H1 (cell line): ENCODE results near the gene C8B. TPM values are rescaled to one million over a fixed set of nuclear protein-coding genes. Genes with fewer than 3 reads are reported as not detected.

Experiments
- CTCF ChIA-PET: fragments of 300-600 bp; sonication (Branson Sonifier 250); formaldehyde crosslinking; loops from one replicate; lab custom pipeline; 2021; ENCODE audit not compliant: partially characterized antibody; lab: Charles Lee
- POLR2A ChIA-PET: fragments of 300-600 bp; sonication (Branson Sonifier 250); formaldehyde crosslinking; loops from one replicate; lab custom pipeline; 2021; ENCODE audit warnings: inconsistent platforms; ENCODE audit not compliant: partially characterized antibody; lab: Charles Lee
- DNase-seq, 2 experiments: peaks; one replicate each; pipeline versions ENCODE4 v3.0.0 to v3.0.0-alpha.2; 2010 to 2022; ENCODE audit warnings: low spot score in 2 of 2, low read depth in 1 of 2, mixed read lengths in 1 of 2
- FAIRE-seq: peaks from 2 replicates; lab custom pipeline; 2011; peaks lifted over from hg19 to GRCh38; lab: Jason Lieb, UNC
- H2AFZ ChIP-seq: 2 replicates; pipeline ENCODE4 v1.8.1; 2012; ENCODE audit warnings: low read length, inconsistent platforms
- H2AK5ac ChIP-seq: 2 replicates; pipeline ENCODE4 v1.6.1; 2013; ENCODE audit warnings: low read depth, low read length
- H2BK120ac ChIP-seq: replicated peaks from 2 replicates; pipeline ENCODE3; 2013; ENCODE audit warnings: low read depth, low read length, inconsistent platforms
- H2BK12ac ChIP-seq: 2 replicates; pipeline ENCODE4 v1.6.1; 2013; ENCODE audit warnings: low read depth, low read length
- H2BK15ac ChIP-seq: 2 replicates; pipeline ENCODE4 v1.6.1; 2013; ENCODE audit warnings: low read length
- H2BK20ac ChIP-seq: 2 replicates; pipeline ENCODE4 v1.6.1; 2013; ENCODE audit warnings: low read length
- H2BK5ac ChIP-seq: 2 replicates; pipeline ENCODE4 v1.6.1; 2013; ENCODE audit warnings: low read depth, low read length
- H3K14ac ChIP-seq: 2 replicates; pipeline ENCODE4 v1.6.1; 2013; ENCODE audit warnings: inconsistent platforms; ENCODE audit not compliant: insufficient read length
- H3K18ac ChIP-seq: 2 replicates; pipeline ENCODE4 v1.6.1; 2013; ENCODE audit warnings: low read length; ENCODE audit errors: extremely low read depth
- H3K23ac ChIP-seq: 2 replicates; pipeline ENCODE4 v1.6.1; 2013; ENCODE audit warnings: inconsistent platforms; ENCODE audit not compliant: insufficient read length
- H3K23me2 ChIP-seq: 2 replicates; pipeline ENCODE4 v1.6.1; 2013; ENCODE audit warnings: low read depth, low read length
- H3K27ac ChIP-seq: 2 replicates; pipeline ENCODE4 v1.6.1; 2011; ENCODE audit warnings: low read depth, low read length, inconsistent platforms
- H3K27me3 ChIP-seq, 4 experiments: replicated peaks in 1 of 4; 1 replicate in 1 of 4; 2 replicates in 3 of 4; pipeline versions ENCODE4 v1.6.1 to v1.8.1; 2011 to 2013; ENCODE audit warnings: low read length in 3 of 4, mild to moderate bottlenecking in 3 of 4, inconsistent platforms in 2 of 4, mixed read lengths in 2 of 4, moderate library complexity in 1 of 4; ENCODE audit not compliant: control insufficient read depth in 3 of 4, insufficient read depth in 3 of 4; ENCODE audit errors: extremely low read depth in 1 of 4
- H3K36me3 ChIP-seq, 4 experiments: 2 replicates each; pipeline versions ENCODE4 v1.6.1 to v1.8.1; 2011 to 2013; ENCODE audit warnings: mild to moderate bottlenecking in 4 of 4, low read length in 3 of 4, moderate library complexity in 2 of 4, control low read depth in 1 of 4, inconsistent platforms in 1 of 4; ENCODE audit not compliant: insufficient read depth in 4 of 4, control insufficient read depth in 2 of 4
- H3K4ac ChIP-seq: replicated peaks from 2 replicates; pipeline ENCODE3; 2013; ENCODE audit warnings: low read length, low read depth, mixed read lengths, inconsistent platforms; ENCODE audit not compliant: insufficient read length
- H3K4me1 ChIP-seq, 4 experiments: replicated peaks in 1 of 4; 1 replicate in 1 of 4; 2 replicates in 3 of 4; pipeline versions ENCODE4 v1.6.1 to v1.8.1; 2011 to 2013; ENCODE audit warnings: low read length in 3 of 4, inconsistent platforms in 2 of 4, mixed read lengths in 1 of 4; ENCODE audit not compliant: insufficient read depth in 4 of 4, control insufficient read depth in 3 of 4
- H3K4me2 ChIP-seq, 2 experiments: 2 replicates each; pipeline versions ENCODE4 v1.6.1 to v1.8.1; 2011 to 2013; ENCODE audit warnings: low read depth in 2 of 2, low read length in 2 of 2, control low read depth in 1 of 2, inconsistent platforms in 1 of 2, mild to moderate bottlenecking in 1 of 2; ENCODE audit not compliant: insufficient read depth in 1 of 2
- H3K4me3 ChIP-seq, 4 experiments: fragments of 200-600, 300-600 bp in 1 of 4; sonication (generic), shearing (Covaris generic), sonication (Bioruptor Twin) in 1 of 4; 2 replicates each; pipeline versions ENCODE4 v1.5.1 to v1.8.1; 2011 to 2016; ENCODE audit warnings: low read length in 4 of 4, low read depth in 3 of 4, control low read depth in 2 of 4, inconsistent platforms in 2 of 4, mild to moderate bottlenecking in 2 of 4, mixed read lengths in 1 of 4, moderate library complexity in 1 of 4; ENCODE audit not compliant: insufficient read depth in 2 of 4; ENCODE audit errors: extremely low read depth in 1 of 4
- H3K56ac ChIP-seq: replicated peaks from 2 replicates; pipeline ENCODE3; 2013; ENCODE audit warnings: low read depth, mild to moderate bottlenecking, mixed read lengths, low read length, inconsistent platforms; ENCODE audit not compliant: insufficient read length
- H3K79me1 ChIP-seq: 2 replicates; pipeline ENCODE4 v1.6.1; 2013; ENCODE audit warnings: low read depth, low read length, control low read depth
- H3K79me2 ChIP-seq, 2 experiments: 2 replicates each; pipeline versions ENCODE4 v1.6.1 to v1.8.1; 2012 to 2013; ENCODE audit warnings: low read length in 2 of 2, mild to moderate bottlenecking in 2 of 2, inconsistent platforms in 1 of 2; ENCODE audit not compliant: insufficient read depth in 2 of 2, control insufficient read depth in 1 of 2
- H3K9ac ChIP-seq, 4 experiments: replicated peaks in 1 of 4; 1 replicate in 1 of 4; 2 replicates in 3 of 4; pipeline versions ENCODE4 v1.6.1 to v1.8.1; 2011 to 2013; ENCODE audit warnings: low read depth in 3 of 4, low read length in 3 of 4, control low read depth in 2 of 4, mild to moderate bottlenecking in 2 of 4, moderate library complexity in 2 of 4, inconsistent platforms in 1 of 4; ENCODE audit errors: extremely low read depth in 1 of 4
- H3K9me3 ChIP-seq, 2 experiments: 2 replicates each; pipeline versions ENCODE4 v1.6.1 to v1.8.1; 2012 to 2013; ENCODE audit warnings: mild to moderate bottlenecking in 2 of 2, moderate library complexity in 2 of 2, control low read depth in 1 of 2, inconsistent platforms in 1 of 2, low read depth in 1 of 2, low read length in 1 of 2, mixed read lengths in 1 of 2; ENCODE audit not compliant: insufficient read depth in 2 of 2
- H4K20me1 ChIP-seq, 2 experiments: replicated peaks in 1 of 2; 2 replicates each; pipeline versions ENCODE3 to v1.8.1; 2011 to 2013; ENCODE audit warnings: inconsistent platforms in 2 of 2, low read length in 2 of 2, mild to moderate bottlenecking in 1 of 2; ENCODE audit not compliant: insufficient read depth in 2 of 2, control insufficient read depth in 1 of 2
- H4K5ac ChIP-seq: 2 replicates; pipeline ENCODE4 v1.6.1; 2013; ENCODE audit warnings: low read length, low read depth, mixed read lengths, inconsistent platforms; ENCODE audit not compliant: insufficient read length
- H4K8ac ChIP-seq: 2 replicates; pipeline ENCODE4 v1.8.0; 2013; ENCODE audit warnings: mild to moderate bottlenecking, moderate library complexity, low read length, inconsistent platforms; ENCODE audit not compliant: insufficient read depth; ENCODE audit errors: extremely low read depth
- H4K91ac ChIP-seq: replicated peaks from 2 replicates; pipeline ENCODE3; 2013; ENCODE audit warnings: low read length, mixed read lengths, inconsistent platforms; ENCODE audit not compliant: insufficient read length
- CHD1 ChIP-seq: IDR thresholded peaks from 2 replicates; pipeline ENCODE4 v1.6.1; 2012; ENCODE audit warnings: low read depth, low read length, improper control_type of control experiment
- RFX5 ChIP-seq: IDR thresholded peaks from 2 replicates; pipeline ENCODE4 v1.6.1; 2011; ENCODE audit warnings: low read depth, low read length, improper control_type of control experiment, borderline replicate concordance
- WGBS, 2 experiments: shearing (Covaris generic) in 1 of 2; methylation state at CpG; one replicate each; pipeline versions ENCODE4 v1.1.6 to v1.1.7; 2013 to 2015; ENCODE audit warnings: low lambda C conversion rate in 2 of 2, mixed read lengths in 2 of 2, inconsistent platforms in 1 of 2, low coverage in 1 of 2, missing lambda C conversion rate in 1 of 2; ENCODE audit not compliant: insufficient replicate concordance in 2 of 2, insufficient coverage in 1 of 2, insufficient read length in 1 of 2; ENCODE audit errors: extremely low coverage in 1 of 2, missing lambda C conversion rate in 1 of 2; 5-methylcytosine and 5-hydroxymethylcytosine counted together
- polyA plus RNA-seq, 7 experiments: library from polyadenylated mRNA; depleted of rRNA in 3 of 7; stranded (reverse) in 5 of 7; unstranded in 2 of 7; fragments of >200 nt in 5 of 7; fragments of 200-250 nt in 2 of 7; gene quantifications; 1 replicate in 5 of 7; 2 replicates in 1 of 7; 4 replicates in 1 of 7; pipeline versions ENCODE4 v1.2.1 to v1.2.3, GENCODE V29; 2011 to 2013; ENCODE audit warnings: missing spikeins in 2 of 7, mixed read lengths in 2 of 7
- total RNA-seq: library from RNA; stranded (reverse); fragmentation: NEBNext Ultra II Directional; extraction: Animal tissue kit (Norgen Biotek cat#: 25700); gene quantifications from 2 replicates; pipeline ENCODE4 v1.2.1, GENCODE V29; 2021

Gene C8B
- total and polyA plus RNA-seq, 2 of the 8 experiments (the other 6 are each of a cell fraction or from before 2014, with no cell fraction given), result not detected

DNA sequence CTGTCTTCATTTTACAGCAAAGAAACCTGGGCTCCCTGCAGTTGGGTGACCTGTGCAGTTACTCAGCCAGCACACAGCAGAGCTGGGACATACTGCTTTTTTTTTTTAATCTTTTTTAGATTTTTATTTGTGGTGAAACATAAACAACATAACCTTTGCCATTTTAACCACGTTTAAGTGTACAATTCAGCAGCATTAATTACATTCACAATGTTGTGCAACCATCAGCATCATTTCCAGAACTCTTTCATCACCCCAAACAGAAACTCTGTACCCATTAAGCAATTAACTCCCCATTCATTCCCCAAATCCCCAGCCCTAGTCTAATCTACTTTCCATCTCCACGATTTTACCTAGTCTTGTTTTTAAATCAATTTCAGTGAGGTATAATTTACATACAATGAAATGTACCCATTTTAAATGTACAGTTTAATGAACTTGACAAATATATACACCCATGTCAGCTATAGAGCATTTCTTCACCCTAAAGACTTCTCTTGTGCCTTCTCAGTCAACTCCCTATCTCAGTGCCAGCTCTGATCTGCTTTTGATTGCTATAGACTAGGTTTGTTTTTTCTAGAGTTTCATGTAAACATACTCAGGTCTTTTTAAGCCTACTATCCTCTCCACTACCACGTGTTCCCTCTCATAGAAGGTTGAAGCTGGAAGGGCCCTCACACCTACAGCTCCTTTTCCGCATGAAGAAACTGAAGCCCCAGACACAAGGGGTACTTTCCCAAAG is 37.8 kb upstream of the C8B start:
- Histone ChIP-seq H4K91ac (no peak overlapping the region), H2BK15ac (no peak overlapping the region), H3K18ac (no peak overlapping the region), H4K5ac (no peak overlapping the region), H2BK5ac (no peak overlapping the region), H2BK120ac (no peak overlapping the region), H3K4me1 (no peaks in the 10 kb centered on the region), H2BK12ac (no peak overlapping the region), H3K4me2 (no peak overlapping the region), H3K79me1 (no peaks in the 10 kb centered on the region), H3K79me2 (no peaks in the 10 kb centered on the region), H3K27me3 (no peaks in the 10 kb centered on the region), H3K56ac (no peak overlapping the region), H3K27ac (no peak overlapping the region), H4K8ac (no peak overlapping the region), H3K9me3 (no peaks in the 10 kb centered on the region), H3K36me3 (no peaks in the 10 kb centered on the region), H2BK20ac (no peak overlapping the region), H3K14ac (no peak overlapping the region), H2AFZ (no peak overlapping the region), H2AK5ac (no peak overlapping the region), H3K23me2 (no peaks in the 10 kb centered on the region), H3K4me3 (no peak overlapping the region), H3K9ac (no peak overlapping the region), H3K23ac (no peak overlapping the region), H4K20me1 (no peaks in the 10 kb centered on the region), H3K4ac (no peak overlapping the region)
- ChIA-PET POLR2A (no interaction called here), CTCF (interaction anchor here (0.6 to 2.9 kb wide), 4 partner anchors 15 to 38 kb away, joined by 3 to 9 read pairs (median 7); partner anchors contain the start of gene C8B)
- TF ChIP-seq RFX5 (no peak), CHD1 (no peak)
- DNase-seq (no peak), FAIRE-seq (no peak)
- 85% methylated on average over 4 of the region's 4 CpGs; no CpG with 5 or more reads in 1 of the 2 experiments for WGBS, 2 experiments
